ENCODE results near the gene ERMARD. TPM values are rescaled to one million over a fixed set of nuclear protein-coding genes. Genes with fewer than 3 reads are reported as not detected.

Gene ERMARD
- 15.4 and 24.7 TPM in 2 replicates for total RNA-seq

GRCh38 chr6:169751242-169752073, at the start of gene ERMARD, which contains the start of gene DYNLT2:
Gene ERMARD, plus strand, starts transcription at chr6:169751622. Its CDS starts 36 bp downstream, at chr6:169751658.
Gene DYNLT2, minus strand, starts transcription at chr6:169751572. Its CDS starts 114 bp downstream, at chr6:169751458.

GRCh38 chr6:169701954-169702839, 49.2 kb upstream of the ERMARD start, which contains the start of the genes C6orf120 and WDR27:
Gene C6orf120, plus strand, starts transcription at chr6:169702126. Its CDS starts 334 bp downstream, at chr6:169702460.
Gene WDR27, minus strand, starts transcription at chr6:169702029. Its CDS starts 13,024 bp downstream, at chr6:169689005.

GRCh38 chr6:169724494-169725124, 26.8 kb upstream of the ERMARD start, which contains the start of gene PHF10:
Gene PHF10, minus strand, starts transcription at chr6:169724500. Its CDS starts 569 bp downstream, at chr6:169723931.

Other genes with a start within 250 kb of the ERMARD start
- gene WDR27, start 49.6 kb upstream of the ERMARD start, total RNA-seq = 20.4 and 22.4 TPM in 2 replicates
- gene C6orf120, start 49.5 kb upstream of the ERMARD start, total RNA-seq = 35.7 and 57.4 TPM in 2 replicates
- 15.8 and 16.9 TPM in 2 replicates for gene PHF10, start 27.1 kb upstream of the ERMARD start, total RNA-seq
- gene DYNLT2, start 50 bp upstream of the ERMARD start, total RNA-seq = 0.98 and 1.2 TPM in 2 replicates

Measured in placental epithelial cell (primary cell).